OCI-LY7 (cell line): ENCODE measurements around the gene SENP1. TPM values are rescaled to one million over a fixed set of nuclear protein-coding genes. Genes with fewer than 3 reads are reported as not detected.

Experiments used
- BruUV-seq: library from RNA; stranded (reverse); fragments of 400-500 nt; replicated peaks from 2 replicates; lab custom pipeline; 2021; lab: Mats Ljungman, UMichigan
- CTCF ChIA-PET: fragments of 300-600 bp; sonication (Branson Sonifier 250); formaldehyde crosslinking; loops from one replicate; lab custom pipeline; 2022; ENCODE audit warnings: antibody characterized with exemption; ENCODE audit not compliant: unreplicated experiment; lab: Charles Lee
- POLR2A ChIA-PET: fragments of 300-600 bp; sonication (Branson Sonifier 250); formaldehyde crosslinking; loops from one replicate; lab custom pipeline; 2022; ENCODE audit warnings: antibody characterized with exemption; lab: Charles Lee
- DNase-seq: peaks from one replicate; pipeline ENCODE4 v3.0.0-alpha.2; 2015; ENCODE audit warnings: low spot score
- H2AFZ ChIP-seq: fragments of 200-600 bp; sonication (generic), shearing (Covaris generic); 2 replicates; pipeline ENCODE4 v1.6.1; 2014; ENCODE audit warnings: mild to moderate bottlenecking, antibody characterized with exemption, low read length, moderate library complexity
- H3K27ac ChIP-seq: fragments of 200-600 bp; sonication (generic); 2 replicates; pipeline ENCODE4 v1.5.1; 2014; ENCODE audit warnings: mixed run types, low read depth, mild to moderate bottlenecking, moderate library complexity, low read length, inconsistent platforms; ENCODE audit not compliant: poor library complexity, severe bottlenecking
- H3K36me3 ChIP-seq: fragments of 200-600 bp; sonication (generic); 2 replicates; pipeline ENCODE4 v1.6.1; 2014; ENCODE audit warnings: mild to moderate bottlenecking, antibody characterized with exemption, low read length, moderate library complexity, mixed read lengths; ENCODE audit not compliant: insufficient read depth
- H3K4me1 ChIP-seq: fragments of 200-600 bp; sonication (generic); 2 replicates; pipeline ENCODE4 v1.5.1; 2014; ENCODE audit warnings: mild to moderate bottlenecking, low read length; ENCODE audit not compliant: insufficient read depth, poor library complexity, severe bottlenecking
- H3K4me2 ChIP-seq: fragments of 200-600 bp; sonication (generic); 2 replicates; pipeline ENCODE4 v1.6.1; 2014; ENCODE audit warnings: mild to moderate bottlenecking, low read length
- H3K4me3 ChIP-seq: fragments of 200-600 bp; sonication (generic); 2 replicates; pipeline ENCODE4 v1.5.1; 2014; ENCODE audit warnings: mild to moderate bottlenecking, low read depth, low read length; ENCODE audit not compliant: poor library complexity, severe bottlenecking
- H3K79me2 ChIP-seq: fragments of 200-600 bp; sonication (generic); 2 replicates; pipeline ENCODE4 v1.6.1; 2016; ENCODE audit warnings: low read depth, mild to moderate bottlenecking, low read length, moderate library complexity, mixed read lengths; ENCODE audit not compliant: insufficient read depth
- H3K9me2 ChIP-seq: fragments of 200-600 bp; sonication (generic); 2 replicates; pipeline ENCODE4 v1.6.1; 2016; ENCODE audit warnings: mild to moderate bottlenecking, low read length, mixed read lengths; ENCODE audit not compliant: insufficient read depth
- H3K9me3 ChIP-seq: fragments of 200-600 bp; sonication (generic); 2 replicates; pipeline ENCODE4 v1.6.1; 2014; ENCODE audit warnings: mild to moderate bottlenecking, mixed run types, low read length, mixed read lengths
- H4K20me1 ChIP-seq: fragments of 200-600 bp; sonication (generic); 2 replicates; pipeline ENCODE4 v1.6.1; 2014; ENCODE audit warnings: mild to moderate bottlenecking, antibody characterized with exemption, low read length, moderate library complexity, mixed read lengths; ENCODE audit not compliant: insufficient read depth
- EZH2phosphoT487 ChIP-seq: fragments of 200-600 bp; sonication (generic); IDR thresholded peaks from 2 replicates; pipeline ENCODE4 v1.6.1; 2018; ENCODE audit warnings: low read depth, borderline replicate concordance, mild to moderate bottlenecking, mixed run types, antibody characterized with exemption, low read length, moderate library complexity, mixed read lengths
- intact Hi-C: fragments of 100-400 bp; cut with micrococcal nuclease; formaldehyde crosslinking; loops from one replicate; pipeline ENCODE4 v1.10.0; 2022; ENCODE audit not compliant: unreplicated experiment
- total RNA-seq, 2 experiments: library from RNA; depleted of rRNA in 1 of 2; stranded (reverse); fragments of >200 nt in 1 of 2; shearing (Covaris generic) in 1 of 2; gene quantifications; 2 replicates each; pipeline ENCODE4 v1.2.3, GENCODE V29; 2014 to 2022
- TF ChIP-seq, protein P1 (sequence below): fragments of 200-600 bp; sonication (generic); conservative IDR thresholded peaks from 2 replicates; pipeline ENCODE4 v1.5.1; 2014; ENCODE audit warnings: mild to moderate bottlenecking, antibody characterized with exemption, low read length, moderate library complexity, mixed read lengths

Gene SENP1
- total RNA-seq, 2 experiments from 2014 or later: 48.3 to 54.7 TPM

GRCh38 chr12:48015129-48015528 lies 90.8 kb downstream of the SENP1 start:
- TF ChIP-seq, protein P1, sequence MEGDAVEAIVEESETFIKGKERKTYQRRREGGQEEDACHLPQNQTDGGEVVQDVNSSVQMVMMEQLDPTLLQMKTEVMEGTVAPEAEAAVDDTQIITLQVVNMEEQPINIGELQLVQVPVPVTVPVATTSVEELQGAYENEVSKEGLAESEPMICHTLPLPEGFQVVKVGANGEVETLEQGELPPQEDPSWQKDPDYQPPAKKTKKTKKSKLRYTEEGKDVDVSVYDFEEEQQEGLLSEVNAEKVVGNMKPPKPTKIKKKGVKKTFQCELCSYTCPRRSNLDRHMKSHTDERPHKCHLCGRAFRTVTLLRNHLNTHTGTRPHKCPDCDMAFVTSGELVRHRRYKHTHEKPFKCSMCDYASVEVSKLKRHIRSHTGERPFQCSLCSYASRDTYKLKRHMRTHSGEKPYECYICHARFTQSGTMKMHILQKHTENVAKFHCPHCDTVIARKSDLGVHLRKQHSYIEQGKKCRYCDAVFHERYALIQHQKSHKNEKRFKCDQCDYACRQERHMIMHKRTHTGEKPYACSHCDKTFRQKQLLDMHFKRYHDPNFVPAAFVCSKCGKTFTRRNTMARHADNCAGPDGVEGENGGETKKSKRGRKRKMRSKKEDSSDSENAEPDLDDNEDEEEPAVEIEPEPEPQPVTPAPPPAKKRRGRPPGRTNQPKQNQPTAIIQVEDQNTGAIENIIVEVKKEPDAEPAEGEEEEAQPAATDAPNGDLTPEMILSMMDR: no peak
- no peak for TF ChIP-seq EZH2phosphoT487
- Histone ChIP-seq H3K4me2 (no peak overlapping the region), H3K27ac (no peak overlapping the region), H3K36me3 (no peaks in the 10 kb centered on the region), H4K20me1 (no peaks in the 10 kb centered on the region), H3K9me3 (no peaks in the 10 kb centered on the region), H3K9me2 (no peaks in the 10 kb centered on the region), H3K79me2 (no peaks in the 10 kb centered on the region), H3K4me3 (no peak overlapping the region), H2AFZ (no peak overlapping the region), H3K4me1 (no peaks in the 10 kb centered on the region)
- POLR2A ChIA-PET: interaction anchor here (0.5 to 1.1 kb wide), 3 partner anchors 35 to 143 kb away, joined by 3 to 4 read pairs (median 3); no protein-coding TSS in a partner anchor
- intact Hi-C loops: no loop called here
- no peak for DNase-seq
- CTCF ChIA-PET: no interaction called here
- BruUV-seq: no TSS peak

DNA sequence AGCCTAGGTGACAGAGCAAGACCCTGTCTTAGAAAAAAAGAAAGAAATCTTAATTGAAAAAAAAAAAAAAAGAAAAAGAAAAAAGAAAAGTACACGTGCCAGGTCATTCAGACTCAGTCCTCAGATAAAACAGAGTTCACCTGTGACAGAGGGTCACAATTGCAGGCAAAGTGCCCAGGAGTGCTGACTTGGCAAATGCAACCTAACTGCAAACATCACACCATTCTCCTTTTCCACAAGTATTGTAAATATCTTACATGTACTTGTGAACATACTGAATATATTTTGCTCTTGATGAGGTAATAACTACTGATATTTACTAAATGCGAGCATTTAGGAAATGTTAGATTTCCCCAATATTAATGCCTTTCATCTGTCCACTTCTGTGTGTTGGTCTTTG lies 92.6 kb downstream of the SENP1 start:
- no peak overlapping the region for H3K4me3 ChIP-seq
- ChIA-PET CTCF (interaction anchor here (0.7 kb wide), 1 partner anchor 50 kb away, joined by 3 read pairs; the partner anchor contains the start of gene TMEM106C), POLR2A (no interaction called here)
- no peak overlapping the region for H3K4me2 ChIP-seq
- TF ChIP-seq, protein P1: no peak
- no peak for TF ChIP-seq EZH2phosphoT487
- no peaks in the 10 kb centered on the region for H4K20me1 ChIP-seq
- BruUV-seq: no TSS peak
- no peaks in the 10 kb centered on the region for H3K79me2 ChIP-seq
- DNase-seq: no peak
- no peaks in the 10 kb centered on the region for H3K9me3 ChIP-seq
- intact Hi-C loops: no loop called here
- H2AFZ ChIP-seq: no peak overlapping the region
- no peaks in the 10 kb centered on the region for H3K4me1 ChIP-seq
- H3K9me2 ChIP-seq: no peaks in the 10 kb centered on the region
- H3K27ac ChIP-seq: no peak overlapping the region
- no peaks in the 10 kb centered on the region for H3K36me3 ChIP-seq

- H2AFZ ChIP-seq: no peak overlapping the region
- no peak overlapping the region for H3K4me3 ChIP-seq
- no peaks in the 10 kb centered on the region for H4K20me1 ChIP-seq
- ChIA-PET POLR2A (interaction anchor here (0.6 to 0.7 kb wide), 2 partner anchors 10 to 821 kb away, joined by 4 to 8 read pairs; no protein-coding TSS in a partner anchor), CTCF (no interaction called here)
- no peak overlapping the region for H3K27ac ChIP-seq
- no peaks in the 10 kb centered on the region for H3K9me2 ChIP-seq
- H3K9me3 ChIP-seq: no peaks in the 10 kb centered on the region
- H3K4me1 ChIP-seq: no peaks in the 10 kb centered on the region
- BruUV-seq: no TSS peak
- intact Hi-C loops: no loop called here
- no peak for TF ChIP-seq EZH2phosphoT487
- TF ChIP-seq, protein P1: no peak
- no peak for DNase-seq
- no peaks in the 10 kb centered on the region for H3K79me2 ChIP-seq
- H3K36me3 ChIP-seq: no peaks in the 10 kb centered on the region
- H3K4me2 ChIP-seq: no peak overlapping the region
These were observed 93.8 kb downstream of the SENP1 start for GRCh38 chr12:48012070-48012469.
